GM12872 (cell line): ENCODE measurements around the gene HP.
A peak's percentile ranks its signal among the peaks of the same experiment; 100 is the strongest.

Source experiments
- CTCF ChIP-seq: IDR thresholded peaks from 3 replicates; pipeline ENCODE4 v1.5.1; 2011; ENCODE audit warnings: low read depth, mild to moderate bottlenecking, low read length, moderate library complexity; ENCODE audit not compliant: insufficient read depth

Gene HP

GRCh38 chr16:72015124-72015523, 39.2 kb upstream of the HP start:
- no peak for TF ChIP-seq CTCF

DNA sequence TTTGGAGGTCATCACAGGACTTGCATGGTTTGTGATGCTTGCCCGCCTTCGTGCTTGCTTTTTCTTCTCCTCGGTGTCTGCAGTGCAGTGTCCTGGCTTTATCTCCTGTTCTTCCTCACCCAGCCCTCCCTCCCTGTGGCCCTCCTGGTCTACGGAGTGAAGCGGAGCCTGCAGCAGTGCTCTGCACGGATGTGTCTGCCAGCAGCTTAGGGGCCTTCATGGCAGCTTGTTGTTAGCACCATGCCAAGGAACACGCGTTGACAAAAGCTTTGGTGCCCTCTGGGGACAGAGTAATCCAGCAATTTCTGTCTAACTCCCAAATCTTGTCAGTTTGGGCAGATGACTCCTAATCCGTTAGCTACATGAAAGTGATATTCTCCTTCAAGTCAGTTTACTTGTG, 35.8 kb upstream of the HP start:
- no peak for TF ChIP-seq CTCF

DNA sequence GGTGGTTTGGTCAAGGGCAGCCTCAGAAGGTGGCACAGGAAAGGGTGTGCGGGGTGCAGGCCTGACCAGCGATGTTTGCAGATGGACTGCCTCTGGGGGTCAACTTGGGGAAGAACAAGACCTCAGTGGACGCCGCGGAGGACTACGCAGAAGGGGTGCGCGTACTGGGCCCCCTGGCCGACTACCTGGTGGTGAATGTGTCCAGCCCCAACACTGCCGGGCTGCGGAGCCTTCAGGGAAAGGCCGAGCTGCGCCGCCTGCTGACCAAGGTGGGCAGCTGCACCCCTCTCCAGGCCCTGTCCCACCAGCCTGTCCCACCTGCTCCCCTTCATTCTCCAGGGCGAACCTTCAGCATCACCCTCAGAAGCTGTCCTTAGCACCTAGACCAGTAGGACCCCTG, 33.3 kb upstream of the HP start:
- 0 out of 3 replicates have a peak, but pooled peaks have one; percentile 21 for TF ChIP-seq CTCF

DNA sequence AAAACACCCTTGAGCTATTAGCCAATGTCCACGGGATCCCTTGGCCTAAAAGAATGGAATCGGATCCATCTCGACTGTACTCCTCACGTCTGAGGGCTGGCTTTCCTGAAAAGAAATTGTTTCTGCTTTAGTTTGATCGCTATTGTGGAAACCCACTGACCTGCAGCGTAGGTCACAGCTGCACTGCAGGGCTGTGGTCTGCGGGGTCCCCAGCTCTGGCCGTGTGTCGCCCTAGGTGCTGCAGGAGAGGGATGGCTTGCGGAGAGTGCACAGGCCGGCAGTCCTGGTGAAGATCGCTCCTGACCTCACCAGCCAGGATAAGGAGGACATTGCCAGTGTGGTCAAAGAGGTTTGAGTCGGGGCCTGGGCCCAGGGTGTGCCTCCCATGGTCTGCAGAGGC, 32.2 kb upstream of the HP start:
- no peak for TF ChIP-seq CTCF

DNA sequence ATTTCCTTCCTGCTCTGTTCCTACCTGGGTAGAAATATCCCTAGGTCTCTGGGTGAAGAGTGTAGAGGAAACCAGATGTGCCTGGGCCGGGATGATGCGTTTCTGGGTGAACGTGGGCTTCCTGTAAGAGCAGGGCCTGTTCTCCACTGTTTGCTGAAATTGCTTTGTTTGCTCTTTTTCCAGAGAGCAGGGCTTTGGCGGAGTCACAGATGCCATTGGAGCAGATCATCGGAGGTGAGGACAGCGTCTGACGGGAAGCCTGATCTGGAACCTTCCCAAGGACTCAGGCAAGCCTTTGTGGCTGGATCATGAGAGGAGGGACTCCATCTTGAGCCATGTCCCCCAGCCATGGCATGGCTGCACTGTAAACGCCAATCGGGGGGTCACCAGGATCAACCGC, 30.3 kb upstream of the HP start:
- no peak for TF ChIP-seq CTCF

DNA sequence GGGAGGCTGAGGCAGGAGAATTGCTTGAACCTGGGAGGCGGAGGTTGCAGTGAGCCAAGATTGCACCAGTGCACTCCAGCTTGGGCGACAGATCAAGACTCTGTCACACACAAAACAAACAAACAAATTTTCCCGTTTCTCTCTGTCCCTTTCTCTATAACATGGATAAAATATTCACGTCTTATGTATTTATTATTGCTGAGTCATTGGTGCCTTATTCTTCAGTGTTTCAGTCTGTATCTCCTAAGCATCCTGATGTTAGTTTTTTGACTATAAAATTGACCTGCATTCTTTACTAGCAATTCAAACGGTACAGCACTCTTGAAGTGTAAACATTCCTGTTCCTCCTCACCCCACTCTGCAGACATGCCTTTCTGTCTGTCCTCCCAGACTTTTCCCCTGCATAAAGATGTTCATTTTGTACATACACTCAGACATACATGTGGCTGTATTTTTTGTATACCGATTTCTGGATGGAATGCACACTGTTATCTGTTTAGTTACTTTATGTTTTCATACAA, 29.4 kb upstream of the HP start:
- TF ChIP-seq CTCF = no peak

- no peak for TF ChIP-seq CTCF
Observed at GRCh38 chr16:72025404-72026114, 28.7 kb upstream of the HP start.
